NOMO-1 (cell line): ENCODE results near the gene EML6.
"Not testable (repeated sequence)": the region's sequence is repeated elsewhere in the genome, so short reads cannot be mapped to it uniquely, and the experiment has no call there.

ENCODE experiments used
- DNase-seq, 2 experiments: peaks; one replicate each; lab custom pipeline; 2025; ENCODE audit not compliant: unreplicated experiment in 2 of 2; lab: John Stamatoyannopoulos, UW

Gene EML6

DNA sequence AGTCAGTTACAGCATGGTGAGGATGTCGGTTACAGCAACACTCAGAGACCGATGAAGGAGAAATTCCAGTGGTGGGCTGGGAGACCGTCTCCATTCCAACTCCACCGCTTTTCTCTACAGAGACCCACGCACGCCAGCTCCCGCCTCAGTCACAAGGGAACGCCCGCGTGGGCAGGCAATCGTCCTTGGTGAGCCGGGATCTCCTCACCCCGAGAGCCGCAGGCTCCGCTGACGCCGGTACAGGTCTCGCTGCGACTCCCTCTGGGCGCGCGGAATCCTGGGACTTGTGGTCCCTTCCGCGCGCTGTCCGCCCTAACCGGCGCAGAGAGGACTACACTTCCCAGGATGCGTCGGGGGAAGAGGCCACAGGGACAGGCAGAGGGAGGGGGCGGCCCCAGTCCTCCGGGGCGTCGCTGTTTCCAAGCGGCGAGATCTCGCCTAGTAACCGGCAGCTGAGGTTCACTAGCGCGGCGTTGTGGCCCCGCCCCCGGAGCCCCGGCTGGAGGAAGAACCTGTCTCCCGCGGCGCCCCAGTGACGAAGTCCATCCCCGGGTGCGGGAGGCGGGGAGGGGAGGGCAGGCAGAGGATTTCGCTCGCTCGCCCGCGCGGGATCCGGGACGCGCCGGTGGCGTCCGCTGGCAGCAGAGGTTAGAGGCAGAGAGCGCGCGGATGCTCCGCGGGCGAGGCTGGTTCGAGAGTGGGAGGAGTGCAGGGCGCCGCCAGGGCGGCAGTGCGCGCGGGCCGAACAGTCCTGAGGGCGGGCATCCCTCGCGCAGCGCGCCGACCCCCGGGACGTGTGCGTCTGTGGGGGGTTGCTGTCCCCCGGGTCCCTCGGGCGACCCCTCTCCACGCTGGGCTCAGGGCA, at the start of gene EML6:
Gene EML6 (plus strand): TSS at position 532 of the 865 bp plus-strand sequence. CDS start 1,400 bp downstream, outside the sequence.
- DNase-seq, result peak; percentile 98 to 99

DNA sequence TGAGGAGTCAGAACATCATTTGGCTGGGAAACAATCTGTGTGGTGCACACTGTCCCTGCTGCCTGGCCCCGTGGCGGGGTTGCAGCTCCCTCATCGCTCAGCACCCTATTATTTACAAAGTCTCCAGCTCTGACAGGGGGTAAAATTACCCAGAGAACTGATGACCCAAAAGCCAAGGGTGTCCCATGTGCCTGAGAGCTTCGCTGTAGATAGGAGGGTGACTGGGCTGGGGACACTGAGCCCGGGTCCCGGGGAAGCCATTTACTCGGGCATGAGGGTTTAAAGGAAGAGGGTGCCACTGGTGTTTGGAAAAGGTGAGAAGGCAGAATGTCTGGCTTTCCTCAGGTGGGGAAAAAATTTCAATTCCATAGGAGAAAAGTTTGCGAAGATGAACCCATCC, 48.2 kb upstream of the EML6 start:
- DNase-seq, result no peak

DNA sequence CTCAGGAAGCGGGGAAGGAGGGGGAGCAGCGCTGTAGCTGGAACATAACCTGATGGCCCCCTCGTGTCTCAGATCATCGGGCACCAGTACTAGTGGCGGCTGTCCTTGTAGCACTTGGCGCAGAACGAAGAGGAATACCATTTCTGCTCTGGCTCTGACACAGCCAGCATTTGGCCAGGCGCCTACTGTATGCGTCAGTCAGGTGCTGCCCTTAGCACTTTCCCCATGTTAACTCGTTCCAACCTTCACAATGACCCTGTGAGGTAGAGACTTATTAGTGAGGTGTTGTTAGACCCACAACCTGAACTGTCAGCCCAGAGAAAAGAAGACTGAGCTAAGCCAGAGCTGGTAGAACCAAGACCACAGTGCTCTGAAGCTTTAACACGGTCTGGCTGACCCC, 47.7 kb upstream of the EML6 start:
- DNase-seq, result no peak

DNA sequence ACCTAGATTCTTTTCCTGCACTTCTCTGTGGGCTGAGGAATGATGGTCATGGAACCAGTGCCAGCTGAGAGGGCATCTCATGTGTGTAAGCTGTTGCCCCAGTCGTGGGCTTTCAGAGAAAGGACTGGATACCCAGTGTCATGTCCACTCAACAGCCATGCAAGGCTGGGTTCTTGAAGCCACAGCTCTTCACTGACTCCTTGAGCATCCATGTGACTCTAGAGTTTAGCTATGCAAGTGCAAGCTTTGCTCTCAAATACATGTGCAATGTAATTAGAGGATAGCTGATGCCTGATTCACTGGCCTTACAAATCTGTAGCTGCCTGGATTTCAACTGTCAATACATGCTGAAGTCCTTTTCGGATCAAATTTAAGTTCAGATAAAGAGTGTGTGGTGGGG, 46.8 kb upstream of the EML6 start:
- DNase-seq, result no peak

DNA sequence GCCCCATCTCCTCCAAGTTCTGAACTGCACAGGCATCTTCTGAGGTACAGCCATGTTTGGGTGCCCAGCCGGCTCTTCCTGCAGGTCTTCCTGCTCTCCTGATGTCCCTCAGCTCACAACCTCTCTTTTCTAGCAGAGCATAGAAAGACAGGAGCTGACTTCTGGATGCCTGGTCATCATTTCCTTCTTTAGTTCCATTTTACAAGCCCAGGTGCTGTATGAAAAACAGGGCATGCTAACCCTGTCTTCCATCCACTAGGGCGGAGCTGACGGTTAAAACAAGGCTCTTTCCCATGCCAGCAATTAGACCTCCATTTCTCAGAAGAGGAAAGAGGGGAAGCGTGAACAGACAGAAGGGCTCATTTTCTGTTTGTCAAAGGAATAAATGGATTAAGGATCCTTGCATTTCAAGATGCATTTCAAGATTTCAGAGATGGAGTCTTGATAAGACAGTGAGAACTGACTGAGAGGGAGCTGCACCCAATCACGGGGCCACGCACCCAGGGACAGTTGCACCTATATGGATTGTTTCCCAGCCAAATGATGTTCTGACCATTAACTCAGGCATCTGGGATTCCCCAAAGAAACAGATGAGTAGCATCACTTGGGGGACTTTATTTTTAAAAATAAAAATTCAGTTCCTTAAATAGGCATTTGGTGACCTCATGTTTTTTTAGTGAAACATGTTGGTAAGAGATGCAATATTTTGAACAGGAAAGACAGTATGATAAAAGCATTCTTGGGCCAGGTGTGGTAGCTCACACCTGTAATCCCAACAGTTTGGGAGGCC, 45.8 kb upstream of the EML6 start:
- no peak for DNase-seq

DNA sequence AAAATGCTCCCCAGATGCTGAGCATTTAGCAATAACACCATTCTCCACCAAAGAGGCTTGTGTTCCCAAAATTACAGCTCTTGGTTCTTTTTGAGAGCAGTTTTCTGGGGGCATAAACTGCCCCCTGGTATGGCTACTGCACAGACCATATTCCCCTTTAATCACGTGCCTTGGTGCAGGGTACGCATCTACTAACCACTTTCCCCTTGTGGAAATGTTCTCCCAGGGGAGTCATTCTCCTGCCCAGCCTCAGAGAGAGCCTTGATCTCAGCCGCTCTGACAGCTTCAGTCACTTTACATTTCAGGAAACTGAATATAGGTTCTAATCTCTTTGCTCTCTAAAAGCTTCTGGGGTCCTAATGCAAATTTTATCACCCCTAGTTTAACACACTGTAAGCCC, 44.7 kb upstream of the EML6 start:
- no peak for DNase-seq

DNA sequence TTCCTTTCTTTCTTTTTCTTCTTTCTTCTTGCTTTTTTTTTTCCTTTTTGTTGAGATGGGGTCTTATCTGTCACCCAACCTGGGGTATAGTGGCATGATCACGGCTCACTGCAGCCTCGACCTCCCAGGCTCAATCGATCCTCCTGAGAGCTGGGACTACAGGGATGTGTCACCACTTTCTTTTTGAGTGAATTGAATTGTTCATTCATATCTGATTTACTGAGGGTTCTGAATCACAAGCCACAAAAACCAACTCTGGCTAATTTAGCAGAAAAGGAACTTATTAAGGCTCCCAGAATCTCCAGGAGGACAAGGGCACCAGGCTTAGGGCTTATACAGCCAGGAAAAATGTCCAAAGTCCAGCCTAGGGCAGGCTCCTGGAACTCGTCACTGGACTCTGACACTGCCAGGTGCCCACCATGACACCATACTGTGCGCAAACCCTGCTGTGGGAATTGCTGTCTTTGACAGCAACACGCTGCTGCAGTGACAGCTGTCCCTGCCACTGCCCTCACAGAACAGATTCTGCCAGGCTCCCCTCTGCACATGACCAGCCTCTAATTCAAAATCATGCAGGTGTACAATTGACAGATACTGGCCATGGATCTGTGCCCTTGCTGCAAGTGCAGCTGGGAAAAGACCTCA, 42.9 kb upstream of the EML6 start:
- DNase-seq, result peak in 1 of 2 experiments; percentile 12

DNA sequence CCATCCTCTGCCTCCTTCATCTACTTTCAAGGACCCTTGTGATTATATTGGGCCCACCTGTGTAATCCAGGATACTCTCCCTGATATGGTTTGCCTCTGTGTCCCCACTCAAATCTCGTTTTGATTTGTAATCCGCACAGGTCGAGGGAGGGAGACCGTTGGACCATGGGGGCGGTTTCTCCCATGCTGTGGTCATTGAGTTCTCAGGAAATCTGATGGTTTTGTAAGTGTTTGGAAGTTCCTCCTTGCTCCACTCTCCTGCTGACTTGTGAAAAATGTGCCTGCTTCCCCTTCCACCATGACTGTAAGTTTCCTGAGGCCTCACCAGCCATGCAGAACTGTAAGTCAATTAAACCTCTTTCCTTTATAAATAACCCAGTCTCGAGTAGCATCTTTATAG, 42.0 kb upstream of the EML6 start:
- no peak for DNase-seq

DNA sequence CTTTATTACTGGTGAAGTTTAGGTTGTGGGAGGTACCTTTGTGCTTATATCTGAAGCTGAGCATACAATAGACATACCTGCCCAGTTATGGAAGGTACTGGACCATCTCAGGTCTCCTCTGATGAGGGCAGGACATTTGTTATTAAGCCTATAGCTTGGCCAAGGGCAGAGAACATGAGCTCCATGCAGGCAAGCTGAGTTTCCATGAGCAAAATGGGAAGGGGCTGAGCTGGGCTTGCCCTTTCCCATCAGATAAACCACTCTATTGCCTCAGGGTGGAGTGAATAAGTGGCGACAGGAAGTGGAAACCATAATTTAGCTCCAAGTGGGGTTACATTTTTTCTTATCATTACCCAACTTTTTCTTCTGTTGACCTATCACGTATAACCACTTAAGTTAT, 39.9 kb upstream of the EML6 start:
- peak in 1 of 2 experiments; percentile 3 for DNase-seq

DNA sequence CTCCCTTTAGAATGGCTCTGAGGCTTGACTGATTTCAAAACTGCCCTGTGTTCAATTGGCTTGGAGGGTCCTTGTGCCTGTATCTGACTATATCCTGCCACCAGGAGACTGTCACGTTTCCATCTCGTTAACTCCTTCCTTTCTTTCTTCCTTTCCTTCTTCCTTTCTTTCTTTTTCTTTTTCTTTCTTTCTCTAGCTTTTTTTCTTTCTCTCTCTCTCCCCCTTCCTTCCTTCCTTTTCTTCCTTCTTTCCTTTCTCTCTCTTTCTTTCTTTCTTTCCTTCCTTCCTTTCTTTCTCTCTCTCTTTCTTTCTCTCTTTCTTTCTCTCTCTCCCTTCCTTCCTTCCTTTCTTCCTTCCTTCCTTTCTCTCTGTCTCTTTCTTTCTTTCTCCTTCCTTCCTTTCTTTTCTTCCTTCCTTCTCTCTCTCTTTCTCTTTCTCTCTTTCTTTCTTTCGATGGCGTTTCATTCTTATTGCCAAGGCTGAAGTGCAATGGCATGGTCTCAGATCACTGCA, 38.1 kb upstream of the EML6 start:
- DNase-seq, result no peak

DNA sequence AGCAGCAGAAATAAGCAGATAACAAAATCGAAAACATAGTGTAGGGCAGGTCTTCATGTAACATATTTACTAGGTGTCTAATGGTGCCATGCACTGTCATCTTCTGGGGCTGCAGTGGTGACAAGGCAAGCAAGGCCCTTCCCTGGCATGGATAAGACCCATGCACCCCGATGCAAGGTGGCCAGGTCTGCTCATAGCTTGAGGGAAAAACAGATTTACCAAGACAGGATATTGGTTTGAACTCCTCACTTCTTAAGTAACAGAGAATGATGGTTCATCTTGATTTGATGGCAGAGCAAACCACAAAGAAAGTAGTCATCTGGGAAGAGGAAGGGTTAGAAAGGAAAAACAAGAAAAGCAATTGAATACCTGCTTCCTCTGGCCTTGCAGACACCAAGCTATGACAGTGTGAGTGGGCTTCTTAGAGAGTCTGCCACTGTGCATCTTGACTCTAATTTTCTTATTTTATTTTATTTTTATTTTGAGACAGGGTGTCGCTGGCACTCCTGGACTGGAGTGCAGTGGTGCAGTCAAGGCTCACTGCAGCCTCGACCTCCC, 35.8 kb upstream of the EML6 start:
- no peak for DNase-seq

DNA sequence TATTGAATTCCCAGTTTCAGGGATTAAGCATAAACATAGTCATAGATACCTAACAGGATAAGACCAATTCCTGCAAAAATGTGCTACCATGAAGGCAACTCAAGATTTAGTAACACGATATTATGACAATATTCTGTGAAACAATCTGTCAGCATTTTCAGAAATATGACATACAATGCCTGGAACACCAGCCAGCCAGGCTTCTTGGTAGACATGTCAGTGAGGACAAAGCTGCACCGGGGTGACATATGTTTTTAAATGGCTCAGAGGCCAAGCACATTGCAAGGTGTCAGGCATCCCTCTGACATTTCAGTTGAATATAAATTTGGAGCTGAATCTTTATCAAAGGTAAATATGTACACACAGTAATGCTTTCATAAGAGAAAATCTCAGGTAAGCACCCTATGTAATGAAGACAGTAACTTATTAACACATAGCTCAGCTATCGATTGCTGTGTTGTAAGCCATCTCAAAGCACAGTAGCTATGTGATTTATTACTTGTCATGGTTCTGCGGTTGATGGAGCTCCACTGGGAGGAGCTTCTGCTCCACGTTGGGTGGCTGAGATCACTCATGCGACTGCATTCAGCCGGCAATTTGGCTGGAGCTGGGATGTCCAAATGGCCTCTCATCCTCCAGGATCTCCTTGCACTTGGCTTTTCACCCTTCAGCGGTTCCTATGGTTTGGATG, 31.9 kb upstream of the EML6 start:
- peak; percentile 9 to 72 for DNase-seq

DNA sequence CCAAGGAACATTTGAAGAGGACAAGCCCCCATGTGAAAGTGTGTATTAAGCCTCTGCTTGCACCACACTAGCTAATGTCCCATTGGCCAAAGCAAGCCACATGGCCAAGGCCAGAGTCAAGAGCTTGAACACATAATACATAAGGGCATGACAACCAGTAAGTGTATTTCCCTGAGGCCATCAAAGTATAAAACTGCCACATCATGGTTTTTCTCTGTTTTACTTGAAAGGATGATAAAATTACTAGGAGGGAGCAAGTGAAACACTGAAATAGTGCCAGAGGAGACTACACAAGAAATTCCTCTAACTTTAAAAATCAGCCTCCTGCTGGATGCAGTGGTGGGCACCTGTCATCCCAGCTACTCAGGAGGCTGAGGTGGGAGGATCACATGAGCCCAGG, 30.9 kb upstream of the EML6 start:
- no peak for DNase-seq

DNA sequence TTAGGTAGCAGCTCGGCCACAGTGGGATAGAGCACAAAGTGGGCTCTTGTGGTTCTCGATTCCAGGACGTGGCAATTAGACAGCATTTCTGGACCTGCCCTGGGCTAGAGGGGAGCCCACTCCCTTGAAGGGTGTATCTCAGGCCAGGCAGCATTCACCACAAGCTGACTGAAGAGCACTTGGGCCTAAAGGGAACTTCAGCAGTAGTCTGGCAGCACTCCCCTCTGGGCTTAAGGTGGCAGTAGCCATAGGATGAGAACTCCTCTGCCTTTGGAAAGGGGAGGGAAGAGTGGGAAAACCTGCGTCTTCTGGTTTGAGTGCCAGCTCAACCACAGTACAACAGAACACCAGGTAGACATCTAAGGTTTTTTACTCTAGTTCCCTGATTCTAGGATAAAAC, 28.1 kb upstream of the EML6 start:
- DNase-seq, result no peak

DNA sequence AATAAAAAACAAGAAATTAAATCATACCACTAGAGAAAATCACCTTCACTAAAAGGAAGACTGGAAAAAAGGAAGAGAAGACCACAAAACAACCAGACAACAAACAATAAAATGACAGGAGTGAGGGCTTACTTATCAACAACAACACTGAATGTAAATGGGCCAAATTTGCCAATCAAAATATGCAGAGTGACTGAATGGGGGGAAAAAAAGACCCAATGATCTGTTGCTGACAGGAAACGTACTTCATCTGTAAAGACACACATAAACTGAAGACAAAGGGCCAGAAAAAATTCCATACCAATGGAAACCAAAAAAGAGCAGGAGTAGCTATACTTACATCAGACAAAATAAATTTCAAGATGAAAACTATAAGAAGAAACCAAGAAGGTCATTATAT, 25.5 kb upstream of the EML6 start:
- DNase-seq, result no peak

DNA sequence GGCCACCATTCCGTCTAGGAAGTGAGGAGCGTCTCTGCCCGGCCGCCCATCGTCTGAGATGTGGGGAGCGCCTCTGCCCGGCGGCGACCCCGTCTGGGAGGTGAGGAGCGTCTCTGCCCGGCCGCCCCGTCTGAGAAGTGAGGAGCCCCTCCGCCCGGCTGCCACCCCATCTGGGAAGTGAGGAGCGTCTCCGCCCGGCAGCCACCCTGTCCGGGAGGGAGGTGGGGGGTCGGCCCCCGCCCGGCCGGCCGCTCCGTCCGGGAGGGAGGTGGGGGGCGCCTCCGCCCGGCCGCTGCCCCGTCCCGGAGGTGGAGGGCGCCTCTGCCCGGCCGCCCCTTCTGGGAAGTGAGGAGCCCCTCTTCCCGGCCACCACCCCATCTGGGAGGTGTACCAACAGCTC, 24.5 kb upstream of the EML6 start:
- DNase-seq, result not testable (repeated sequence)

DNA sequence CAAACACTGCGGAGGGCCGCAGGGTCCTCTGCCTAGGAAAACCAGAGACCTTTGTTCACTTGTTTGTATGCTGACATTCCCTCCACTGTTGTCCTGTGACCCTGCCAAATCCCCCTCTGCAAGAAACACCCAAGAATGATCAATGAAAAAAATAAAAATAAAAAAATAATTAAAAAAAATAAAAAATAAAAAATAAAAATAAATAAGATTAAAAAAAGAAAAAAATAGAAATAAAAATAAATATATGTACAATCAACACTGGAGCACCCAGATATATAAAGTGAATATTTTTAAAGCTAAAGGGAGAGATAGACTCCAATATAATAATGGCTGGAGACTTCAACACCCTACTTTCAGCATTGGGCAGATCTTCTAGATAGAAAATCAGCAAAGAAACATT, 23.8 kb upstream of the EML6 start:
- DNase-seq, result no peak

DNA sequence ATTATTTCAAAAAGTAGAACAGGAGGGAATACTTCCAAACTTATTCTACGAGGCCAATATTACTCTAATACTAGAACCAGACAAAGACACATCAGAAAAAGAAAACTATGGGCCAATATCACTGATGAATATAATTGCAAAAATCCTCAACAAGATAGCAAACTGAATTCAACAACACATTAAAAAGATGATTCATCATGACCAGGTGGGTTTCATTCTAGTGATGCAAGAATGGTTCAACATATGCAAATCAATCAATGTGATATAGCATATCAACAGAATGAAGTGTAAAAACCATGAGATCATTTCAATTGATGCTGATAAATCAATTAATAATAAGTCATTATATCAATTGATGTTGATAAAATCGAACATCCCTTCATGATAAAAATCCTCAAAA, 22.4 kb upstream of the EML6 start:
- no peak for DNase-seq

DNA sequence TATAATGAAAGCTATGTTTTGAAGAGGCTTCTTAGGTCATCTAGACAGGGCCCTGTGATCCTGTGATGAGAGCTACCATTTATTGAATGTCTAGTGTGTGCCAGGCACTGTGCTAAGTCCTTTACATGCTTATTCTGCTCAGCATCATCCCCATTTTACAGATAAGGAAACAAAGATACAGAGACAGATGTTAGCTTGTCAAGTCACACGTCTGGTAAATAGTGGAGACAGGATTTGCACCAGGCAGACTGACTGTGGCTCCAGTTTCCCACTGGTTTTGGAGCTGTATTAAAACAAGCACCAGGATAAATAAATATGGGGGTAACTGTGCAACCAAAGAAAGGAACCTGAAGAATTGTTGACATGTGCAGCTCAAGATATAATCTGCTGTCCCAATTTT, 19.2 kb upstream of the EML6 start:
- no peak for DNase-seq
